NCI-H69 (cell line): Measurements from ENCODE around the gene SUMF2.
"Not testable (repeated sequence)": the region's sequence is repeated elsewhere in the genome, so short reads cannot be mapped to it uniquely, and the experiment has no call there.

ENCODE experiments used
- DNase-seq: peaks from one replicate; lab custom pipeline; 2025; lab: John Stamatoyannopoulos, UW

Gene SUMF2

DNA sequence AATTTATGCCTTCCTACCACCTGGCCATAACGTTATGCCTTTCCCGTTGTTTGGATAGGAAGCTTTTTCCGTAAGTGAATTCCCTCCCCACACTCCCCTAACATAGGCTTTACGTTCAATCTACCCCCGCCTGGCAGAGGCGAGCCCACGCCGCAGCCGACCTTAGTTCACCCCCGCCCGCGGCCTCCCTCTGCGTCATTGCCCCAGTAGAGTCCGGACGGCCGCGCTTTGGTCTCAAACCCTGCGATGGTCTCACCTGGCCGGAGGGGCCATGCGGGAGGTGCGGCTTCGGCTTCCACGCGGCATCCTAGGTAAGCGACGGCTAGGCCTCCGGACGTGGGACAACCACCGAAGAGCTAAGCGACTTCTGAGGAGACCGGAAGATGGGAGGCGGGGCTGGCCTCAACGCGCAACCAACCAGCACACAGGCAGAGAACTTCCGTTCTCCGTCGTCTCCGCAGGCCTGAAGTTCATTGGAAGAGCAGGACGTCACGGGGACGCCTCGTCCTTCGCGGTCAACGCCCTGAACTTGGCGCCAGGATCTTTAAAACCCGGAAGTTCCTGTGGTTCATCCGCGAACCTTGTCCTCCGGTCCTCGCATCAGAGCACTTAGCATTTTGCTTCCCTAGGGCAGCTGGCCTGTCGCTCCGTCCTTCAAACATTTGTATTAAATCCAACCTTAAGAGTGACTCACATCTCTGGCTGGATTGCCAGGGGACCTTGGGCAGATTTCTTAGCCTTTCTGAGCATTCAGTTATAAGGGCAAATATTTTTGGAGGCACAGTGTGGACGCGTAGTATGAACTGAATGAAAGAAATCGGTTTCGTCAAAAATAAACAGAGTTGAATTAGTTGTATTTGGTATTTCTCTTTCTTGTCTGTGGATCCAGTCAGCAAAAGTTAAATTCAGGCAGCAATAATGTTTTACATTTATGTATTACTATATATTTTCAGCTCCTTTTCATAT is 42.3 kb downstream of the SUMF2 start, which contains the start of gene CHCHD2:
Gene CHCHD2 (minus strand): TSS at position 369 of the 966 bp plus-strand sequence. CDS start 63 bp downstream, at position 306.
- DNase-seq = peak; percentile 99

DNA sequence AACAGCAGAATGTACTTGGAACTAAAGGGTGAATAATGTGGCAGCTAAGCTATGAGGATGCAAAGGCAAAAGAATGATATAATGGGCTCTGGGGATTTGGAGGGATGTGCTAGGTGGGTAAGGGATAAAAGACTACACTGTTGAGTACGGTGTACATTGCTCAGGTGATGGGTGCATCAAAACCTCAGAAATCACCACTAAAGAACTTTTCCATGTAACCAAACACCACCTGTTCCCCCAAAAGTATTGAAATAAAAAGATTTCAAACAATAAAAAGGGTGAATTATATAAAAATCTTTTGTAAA is 43.8 kb downstream of the SUMF2 start:
- no peak for DNase-seq

DNA sequence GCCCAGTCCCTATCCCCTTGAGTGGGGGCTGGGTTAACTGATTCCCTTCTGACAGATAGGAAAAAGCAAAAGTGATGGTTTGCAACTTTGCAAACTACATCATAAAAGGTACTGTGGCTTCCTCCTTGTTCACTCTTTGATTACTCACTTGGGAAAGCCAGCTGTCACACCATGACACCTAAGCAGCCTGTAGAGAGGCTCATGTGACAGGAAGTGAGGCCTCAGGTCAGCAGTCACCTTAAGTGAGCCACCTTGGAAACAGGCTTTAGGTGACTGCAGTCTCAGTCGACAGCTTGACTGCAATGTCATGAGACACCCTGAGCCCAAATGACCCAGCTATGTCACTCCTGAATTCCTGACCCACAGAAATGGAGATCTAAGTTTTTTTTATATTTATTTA is 46.5 kb downstream of the SUMF2 start:
- DNase-seq = peak; percentile 15

DNA sequence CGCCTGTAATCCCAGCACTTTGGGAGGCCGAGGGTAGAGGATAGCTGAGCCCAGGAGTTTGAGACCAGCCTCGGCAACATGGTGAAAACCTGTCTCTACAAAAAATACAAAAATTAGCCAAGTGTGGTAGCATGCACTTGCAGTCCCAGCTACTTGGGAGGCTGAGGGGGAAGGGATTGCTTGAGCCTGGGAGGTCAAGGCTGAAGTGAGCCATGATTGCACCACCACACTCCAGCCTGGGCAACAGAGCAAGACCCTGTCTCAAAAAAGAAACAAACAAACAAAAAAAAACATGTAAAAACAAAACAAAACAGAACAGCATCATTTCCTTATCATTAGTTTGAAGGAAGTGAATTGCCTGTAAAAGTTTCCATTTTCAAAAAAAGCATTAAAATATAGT is 48.2 kb downstream of the SUMF2 start:
- not testable (repeated sequence) for DNase-seq

DNA sequence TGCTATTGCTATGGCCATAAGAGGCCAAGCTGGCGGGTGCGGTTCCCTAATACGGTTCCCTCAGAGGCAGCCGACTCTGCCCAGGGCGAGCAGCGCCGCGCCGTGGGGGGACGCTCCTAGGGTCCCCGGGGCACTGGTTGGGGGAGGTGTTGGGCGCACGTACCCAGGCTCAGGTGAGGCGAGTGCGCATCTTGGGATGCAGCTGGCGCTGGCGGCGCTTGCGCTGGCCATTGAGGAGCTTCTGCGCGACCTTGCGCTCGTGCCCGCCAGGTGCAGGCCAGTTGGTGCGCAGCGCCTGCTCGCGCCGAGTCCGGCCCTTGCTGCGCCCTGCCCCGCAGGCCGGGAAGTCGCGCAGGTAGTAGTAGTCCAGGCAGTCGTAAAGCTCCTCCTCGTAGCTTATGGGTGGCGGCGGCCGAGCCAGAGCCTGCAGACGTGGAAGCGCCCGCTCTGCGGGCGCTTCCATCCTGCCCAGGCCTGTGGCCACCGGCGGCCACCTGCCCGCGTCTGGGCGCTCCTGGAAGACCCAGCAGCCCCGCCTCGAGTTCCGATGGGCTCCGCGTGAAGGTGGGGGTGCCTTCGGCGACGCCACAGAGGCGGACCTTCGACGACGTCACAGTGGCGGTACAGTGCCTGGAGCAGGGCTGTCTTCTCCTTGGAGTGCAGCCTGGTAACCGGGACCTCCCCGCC is 51.9 kb downstream of the SUMF2 start, which contains the start of gene NUPR2:
Gene NUPR2 (minus strand): TSS at position 566 of the 687 bp plus-strand sequence. CDS start 103 bp downstream, at position 463.
- DNase-seq = peak; percentile 23

DNA sequence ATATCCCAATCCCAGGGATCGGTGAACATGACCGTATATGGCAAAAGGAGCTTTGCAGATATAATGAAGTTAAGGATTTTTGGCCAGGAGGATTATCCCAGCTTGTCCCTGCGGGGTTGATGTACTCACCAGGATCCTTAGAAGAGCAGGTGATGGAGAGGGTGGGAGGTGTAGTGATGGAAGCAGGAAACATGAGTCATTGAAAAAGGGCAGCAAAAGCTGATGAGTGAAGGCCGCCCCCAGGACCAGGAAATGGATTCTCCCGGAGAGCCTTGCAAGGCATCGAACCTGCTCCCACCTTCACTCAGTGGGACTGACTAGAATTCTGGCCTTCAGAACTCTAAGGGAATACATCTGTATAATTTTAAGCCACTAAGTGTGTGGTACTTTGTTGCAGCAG is 57.4 kb downstream of the SUMF2 start:
- DNase-seq = peak; percentile 23

DNA sequence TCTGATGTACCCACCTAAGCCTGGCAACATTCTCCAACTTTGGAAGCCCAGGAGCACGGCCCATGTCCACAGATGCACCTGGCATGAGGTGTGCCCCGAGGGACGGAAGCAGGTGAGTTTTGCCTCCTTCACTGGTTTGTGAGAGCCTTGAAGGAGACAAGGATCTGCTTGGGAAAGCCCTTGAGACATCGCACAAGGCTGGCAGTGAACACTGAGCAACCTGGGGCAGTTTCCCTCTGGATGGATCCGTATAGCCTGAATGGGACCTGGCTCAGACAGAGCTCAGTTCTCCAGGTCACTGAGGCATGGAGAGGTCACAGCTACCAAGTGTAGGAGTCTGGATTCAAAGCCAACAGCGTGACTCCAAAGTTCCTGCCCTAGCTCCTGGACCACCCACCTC is 60.9 kb downstream of the SUMF2 start:
- DNase-seq = no peak

DNA sequence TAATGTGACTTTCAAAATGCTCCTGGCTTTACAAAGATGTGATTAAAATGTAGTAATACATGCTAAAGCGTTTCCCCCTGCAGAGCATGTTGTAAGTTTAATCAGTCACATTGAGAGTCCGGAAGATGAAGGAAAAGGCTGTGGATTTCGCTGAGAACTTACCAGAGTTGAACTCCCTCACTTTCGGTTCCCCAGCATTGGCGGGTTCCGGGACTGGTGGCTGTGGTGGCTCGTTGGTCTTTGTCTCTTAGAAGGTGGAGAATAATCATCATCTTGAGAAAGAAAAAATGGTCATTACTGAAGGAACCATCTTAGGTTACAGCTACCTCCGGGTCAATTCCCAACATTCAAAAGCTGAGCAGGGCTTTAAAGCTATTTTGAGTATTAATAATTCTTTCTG is 61.7 kb downstream of the SUMF2 start:
- no peak for DNase-seq

DNA sequence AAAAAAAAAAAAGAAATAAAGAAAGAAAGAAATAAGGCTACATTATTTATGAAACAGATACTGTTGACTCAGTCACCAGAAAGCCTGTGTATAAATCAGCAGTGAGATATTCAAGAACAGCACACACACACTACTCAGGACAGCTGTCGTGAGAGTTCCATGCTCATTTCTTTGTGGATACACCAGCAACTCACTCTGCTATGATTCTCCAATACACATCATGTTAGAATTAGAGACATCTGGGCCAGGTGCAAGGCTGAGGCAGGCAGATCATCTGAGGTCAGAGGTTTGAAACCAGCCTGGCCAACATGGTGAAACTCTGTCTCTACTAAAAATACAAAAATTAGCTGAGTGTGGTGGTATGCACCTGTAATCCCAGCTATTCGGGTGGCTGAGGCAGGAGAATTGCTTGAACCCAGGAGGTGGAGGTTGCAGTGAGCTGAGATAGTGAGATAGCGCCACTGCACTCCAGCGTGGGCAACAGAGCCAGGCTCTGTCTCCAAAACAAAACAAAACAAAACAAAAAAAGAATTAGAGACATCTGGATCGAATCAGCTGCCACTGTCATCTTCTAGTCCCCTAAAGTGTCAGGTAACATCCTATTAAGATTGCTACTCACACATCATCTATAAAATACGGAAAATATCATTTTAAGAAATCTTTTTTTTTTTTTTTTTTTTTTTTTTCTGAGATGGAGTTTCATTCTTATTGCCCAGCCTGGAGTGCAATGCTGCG is 63.3 kb downstream of the SUMF2 start:
- DNase-seq = no peak
